Ishikawa (cell line): ENCODE results near the gene OR3A3.

Source experiments
- CEBPB ChIP-seq: IDR thresholded peaks from 2 replicates; pipeline ENCODE4 v1.6.1; 2012
- CREB1 ChIP-seq: IDR thresholded peaks from 2 replicates; pipeline ENCODE4 v1.6.1; 2012; ENCODE audit warnings: low read depth
- EGR1 ChIP-seq: IDR thresholded peaks from 2 replicates; pipeline ENCODE4 v1.6.1; 2012
- EP300 ChIP-seq: IDR thresholded peaks from 2 replicates; pipeline ENCODE4 v1.6.1; 2012; ENCODE audit warnings: borderline replicate concordance
- FOXM1 ChIP-seq: IDR thresholded peaks from 2 replicates; pipeline ENCODE4 v1.6.1; 2012; ENCODE audit warnings: low read depth, borderline replicate concordance
- MAX ChIP-seq: IDR thresholded peaks from 2 replicates; pipeline ENCODE4 v1.6.1; 2012
- NFIC ChIP-seq: IDR thresholded peaks from 2 replicates; pipeline ENCODE4 v1.6.1; 2012
- RAD21 ChIP-seq: IDR thresholded peaks from 2 replicates; pipeline ENCODE4 v1.6.1; 2012; ENCODE audit warnings: low read depth
- TAF1 ChIP-seq: IDR thresholded peaks from 2 replicates; pipeline ENCODE4 v1.6.1; 2012; ENCODE audit warnings: low read depth, mild to moderate bottlenecking
- TEAD4 ChIP-seq: IDR thresholded peaks from 2 replicates; pipeline ENCODE4 v1.6.1; 2012
- YY1 ChIP-seq: IDR thresholded peaks from 2 replicates; pipeline ENCODE4 v1.6.1; 2012; ENCODE audit warnings: low read depth
- TF ChIP-seq, protein P1 (sequence below): IDR thresholded peaks from 2 replicates; pipeline ENCODE4 v1.6.1; 2012
- TF ChIP-seq, protein P2 (sequence below): IDR thresholded peaks from 2 replicates; pipeline ENCODE4 v1.6.1; 2012; ENCODE audit warnings: low read depth, mild to moderate bottlenecking

DNA sequence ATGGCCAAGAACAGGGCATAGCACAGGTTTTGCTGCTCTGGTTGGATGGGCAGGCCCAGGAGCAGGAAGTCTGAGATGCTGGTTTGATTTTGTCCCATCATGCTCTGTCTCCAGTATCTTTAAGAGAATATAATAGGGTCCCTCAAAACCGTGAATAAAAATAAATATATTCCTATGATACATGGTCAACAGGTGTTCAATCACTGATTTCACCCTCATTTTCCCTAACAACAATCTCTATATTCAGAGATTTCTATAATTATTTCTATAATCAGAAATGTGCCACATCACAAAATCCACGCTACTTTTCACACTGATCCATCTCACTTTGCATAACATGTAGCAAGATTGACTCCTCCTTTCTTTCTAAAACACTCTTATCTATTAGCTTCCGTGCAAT, 22.6 kb downstream of the OR3A3 start, which contains the start of gene OR1E2:
- TF ChIP-seq FOXM1 (no peak), EP300 (no peak), NFIC (no peak), CREB1 (no peak), EGR1 (no peak), TEAD4 (no peak), RAD21 (no peak), MAX (no peak), TAF1 (no peak), CEBPB (no peak), YY1 (no peak)
- TF ChIP-seq, protein P1, sequence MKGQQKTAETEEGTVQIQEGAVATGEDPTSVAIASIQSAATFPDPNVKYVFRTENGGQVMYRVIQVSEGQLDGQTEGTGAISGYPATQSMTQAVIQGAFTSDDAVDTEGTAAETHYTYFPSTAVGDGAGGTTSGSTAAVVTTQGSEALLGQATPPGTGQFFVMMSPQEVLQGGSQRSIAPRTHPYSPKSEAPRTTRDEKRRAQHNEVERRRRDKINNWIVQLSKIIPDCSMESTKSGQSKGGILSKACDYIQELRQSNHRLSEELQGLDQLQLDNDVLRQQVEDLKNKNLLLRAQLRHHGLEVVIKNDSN: no peak
- TF ChIP-seq, protein P2, sequence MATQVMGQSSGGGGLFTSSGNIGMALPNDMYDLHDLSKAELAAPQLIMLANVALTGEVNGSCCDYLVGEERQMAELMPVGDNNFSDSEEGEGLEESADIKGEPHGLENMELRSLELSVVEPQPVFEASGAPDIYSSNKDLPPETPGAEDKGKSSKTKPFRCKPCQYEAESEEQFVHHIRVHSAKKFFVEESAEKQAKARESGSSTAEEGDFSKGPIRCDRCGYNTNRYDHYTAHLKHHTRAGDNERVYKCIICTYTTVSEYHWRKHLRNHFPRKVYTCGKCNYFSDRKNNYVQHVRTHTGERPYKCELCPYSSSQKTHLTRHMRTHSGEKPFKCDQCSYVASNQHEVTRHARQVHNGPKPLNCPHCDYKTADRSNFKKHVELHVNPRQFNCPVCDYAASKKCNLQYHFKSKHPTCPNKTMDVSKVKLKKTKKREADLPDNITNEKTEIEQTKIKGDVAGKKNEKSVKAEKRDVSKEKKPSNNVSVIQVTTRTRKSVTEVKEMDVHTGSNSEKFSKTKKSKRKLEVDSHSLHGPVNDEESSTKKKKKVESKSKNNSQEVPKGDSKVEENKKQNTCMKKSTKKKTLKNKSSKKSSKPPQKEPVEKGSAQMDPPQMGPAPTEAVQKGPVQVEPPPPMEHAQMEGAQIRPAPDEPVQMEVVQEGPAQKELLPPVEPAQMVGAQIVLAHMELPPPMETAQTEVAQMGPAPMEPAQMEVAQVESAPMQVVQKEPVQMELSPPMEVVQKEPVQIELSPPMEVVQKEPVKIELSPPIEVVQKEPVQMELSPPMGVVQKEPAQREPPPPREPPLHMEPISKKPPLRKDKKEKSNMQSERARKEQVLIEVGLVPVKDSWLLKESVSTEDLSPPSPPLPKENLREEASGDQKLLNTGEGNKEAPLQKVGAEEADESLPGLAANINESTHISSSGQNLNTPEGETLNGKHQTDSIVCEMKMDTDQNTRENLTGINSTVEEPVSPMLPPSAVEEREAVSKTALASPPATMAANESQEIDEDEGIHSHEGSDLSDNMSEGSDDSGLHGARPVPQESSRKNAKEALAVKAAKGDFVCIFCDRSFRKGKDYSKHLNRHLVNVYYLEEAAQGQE: no peak
